Measurements from ENCODE around the gene TMEM132D.

Gene TMEM132D

DNA sequence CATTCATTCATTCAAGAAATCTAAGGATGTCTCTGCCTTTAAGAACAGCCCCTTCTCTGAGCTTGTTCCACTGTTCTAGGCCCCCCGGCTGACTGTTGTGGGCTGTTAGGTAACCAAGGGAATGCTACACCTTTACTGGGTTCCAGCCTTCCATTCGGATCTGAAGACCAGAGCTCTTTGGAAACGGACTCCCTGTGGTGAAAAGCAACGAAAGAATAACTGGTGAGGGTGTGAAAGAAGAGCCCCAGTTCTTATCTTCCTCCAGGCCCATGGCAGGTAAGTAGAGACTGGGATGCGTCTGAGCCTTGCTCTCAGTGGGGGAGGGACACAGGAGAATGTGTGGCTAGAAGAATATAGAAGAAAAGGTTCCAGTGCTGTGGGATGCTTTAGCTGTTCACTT, 207.4 kb downstream of the TMEM132D start:
- no peak overlapping the region for H3K4me3 ChIP-seq (ENCODE audit: low read length)
- TF ChIP-seq, protein P1, sequence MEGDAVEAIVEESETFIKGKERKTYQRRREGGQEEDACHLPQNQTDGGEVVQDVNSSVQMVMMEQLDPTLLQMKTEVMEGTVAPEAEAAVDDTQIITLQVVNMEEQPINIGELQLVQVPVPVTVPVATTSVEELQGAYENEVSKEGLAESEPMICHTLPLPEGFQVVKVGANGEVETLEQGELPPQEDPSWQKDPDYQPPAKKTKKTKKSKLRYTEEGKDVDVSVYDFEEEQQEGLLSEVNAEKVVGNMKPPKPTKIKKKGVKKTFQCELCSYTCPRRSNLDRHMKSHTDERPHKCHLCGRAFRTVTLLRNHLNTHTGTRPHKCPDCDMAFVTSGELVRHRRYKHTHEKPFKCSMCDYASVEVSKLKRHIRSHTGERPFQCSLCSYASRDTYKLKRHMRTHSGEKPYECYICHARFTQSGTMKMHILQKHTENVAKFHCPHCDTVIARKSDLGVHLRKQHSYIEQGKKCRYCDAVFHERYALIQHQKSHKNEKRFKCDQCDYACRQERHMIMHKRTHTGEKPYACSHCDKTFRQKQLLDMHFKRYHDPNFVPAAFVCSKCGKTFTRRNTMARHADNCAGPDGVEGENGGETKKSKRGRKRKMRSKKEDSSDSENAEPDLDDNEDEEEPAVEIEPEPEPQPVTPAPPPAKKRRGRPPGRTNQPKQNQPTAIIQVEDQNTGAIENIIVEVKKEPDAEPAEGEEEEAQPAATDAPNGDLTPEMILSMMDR (conservative IDR thresholded peaks at IDR 0.05; ENCODE audit: low read depth, low read length): no peak
- no peak for DNase-seq (ENCODE audit: low read depth)

DNA sequence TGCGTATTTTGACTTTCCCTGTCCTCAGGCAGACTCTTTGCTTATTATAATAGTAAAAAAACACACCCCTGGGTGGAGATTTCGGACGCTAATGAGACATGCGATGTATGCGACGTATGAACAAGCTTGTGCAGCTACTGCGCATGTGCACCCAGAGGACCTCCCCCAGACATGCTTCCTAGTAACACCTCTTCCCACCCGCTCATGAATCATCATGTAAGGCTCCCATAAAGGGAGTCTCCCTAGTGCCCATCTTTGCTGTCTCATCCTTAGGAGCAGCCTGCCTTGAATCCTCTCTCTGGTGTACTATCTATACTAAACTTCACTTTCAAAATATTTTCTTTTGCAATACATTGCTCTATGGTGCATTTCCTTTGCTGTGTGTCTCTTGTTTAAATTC, 210.1 kb downstream of the TMEM132D start:
- H3K4me3 ChIP-seq (ENCODE audit: low read length): no peak overlapping the region
- TF ChIP-seq, protein P1 (conservative IDR thresholded peaks at IDR 0.05; ENCODE audit: low read depth, low read length): no peak
- no peak for DNase-seq (ENCODE audit: low read depth)

DNA sequence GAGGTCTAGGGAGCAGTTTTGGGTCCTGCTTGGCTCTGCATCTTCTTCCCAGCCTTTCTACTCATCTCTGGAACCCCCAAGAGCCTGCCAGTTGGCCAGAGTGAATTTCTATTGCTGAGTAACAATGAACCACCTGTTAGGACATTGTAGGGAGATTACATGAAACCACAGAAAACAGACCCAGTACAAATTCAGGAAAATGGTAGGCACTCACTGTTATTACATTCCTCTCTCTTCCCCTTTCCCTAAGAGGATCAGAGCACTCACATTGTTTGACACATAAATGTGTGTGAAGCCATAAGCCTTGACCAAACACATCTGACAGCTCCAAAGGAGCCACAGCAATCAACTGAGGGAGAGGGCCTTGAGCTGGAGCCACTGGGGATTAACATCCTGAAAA, 216.1 kb downstream of the TMEM132D start:
- TF ChIP-seq, protein P1 (conservative IDR thresholded peaks at IDR 0.05; ENCODE audit: low read depth, low read length): no peak
- peak; percentile 22 for DNase-seq (ENCODE audit: low read depth)

DNA sequence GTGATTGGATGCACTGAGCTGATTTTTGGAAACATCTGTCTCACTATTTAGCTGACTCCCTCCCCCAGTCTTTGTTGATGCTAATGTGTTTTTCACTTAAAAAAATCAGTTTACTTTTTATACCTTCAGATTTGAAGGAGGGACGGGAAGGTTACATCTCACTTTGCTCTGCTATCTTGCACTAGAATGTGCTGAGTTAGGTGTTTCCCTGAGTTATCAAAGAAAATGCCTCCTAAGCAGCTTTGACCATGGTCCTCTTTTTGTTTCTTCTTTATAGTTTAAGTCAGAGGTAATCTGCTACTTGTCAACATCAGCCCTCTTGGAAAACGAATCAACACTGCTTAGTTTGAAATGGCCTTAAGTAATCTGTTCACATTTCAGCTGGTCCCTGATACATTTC, 222.0 kb downstream of the TMEM132D start:
- TF ChIP-seq, protein P1 (conservative IDR thresholded peaks at IDR 0.05; ENCODE audit: low read depth, low read length): no peak
- no peak overlapping the region for H3K4me3 ChIP-seq (ENCODE audit: low read length)
- DNase-seq (ENCODE audit: low read depth): no peak

More for the DNA sequence above, 216.1 kb downstream of the TMEM132D start:
- no peak overlapping the region for H3K4me3 ChIP-seq (ENCODE audit: low read length)

DNA sequence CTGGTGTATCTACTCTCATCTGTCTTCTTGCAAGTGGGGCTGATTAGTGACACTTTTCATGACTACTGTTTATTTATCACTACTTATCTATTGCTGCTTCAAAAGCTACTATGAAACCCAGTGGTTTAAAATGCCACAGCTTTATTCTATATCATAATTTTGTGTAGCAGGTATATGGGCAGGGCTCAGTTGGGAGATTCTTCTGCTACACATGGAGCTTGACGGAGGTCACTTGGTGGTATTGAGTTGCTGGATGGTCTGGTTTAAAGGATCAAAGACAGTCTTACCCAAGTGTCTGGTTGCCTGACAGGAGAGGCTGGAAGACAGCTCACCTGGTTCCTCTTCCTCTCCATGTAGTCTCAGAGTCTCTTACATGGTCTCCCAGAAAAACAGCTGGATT, 222.7 kb downstream of the TMEM132D start:
- TF ChIP-seq, protein P1 (conservative IDR thresholded peaks at IDR 0.05; ENCODE audit: low read depth, low read length): no peak
- no peak overlapping the region for H3K4me3 ChIP-seq (ENCODE audit: low read length)
- DNase-seq (ENCODE audit: low read depth): no peak

DNA sequence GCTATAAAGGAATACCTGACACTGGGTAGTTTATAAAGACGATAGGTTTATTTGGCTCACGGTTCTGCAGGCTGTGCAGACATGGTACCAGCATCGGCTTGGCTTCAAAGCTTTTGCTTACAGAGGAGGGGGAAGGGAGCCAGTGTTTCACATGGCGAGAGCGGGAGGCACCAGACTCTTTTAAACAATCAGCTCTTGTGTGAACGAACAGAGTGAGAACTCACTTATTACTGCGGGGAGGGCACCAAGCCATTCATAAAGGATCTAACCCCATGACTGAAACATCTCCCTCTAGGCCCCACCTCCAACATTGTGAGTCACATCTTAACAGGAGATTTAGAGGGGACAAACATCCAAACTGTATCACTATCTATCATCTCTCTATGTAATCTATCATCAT, 227.4 kb downstream of the TMEM132D start:
- DNase-seq (ENCODE audit: low read depth): no peak
- no peak overlapping the region for H3K4me3 ChIP-seq (ENCODE audit: low read length)
- TF ChIP-seq, protein P1 (conservative IDR thresholded peaks at IDR 0.05; ENCODE audit: low read depth, low read length): no peak

DNA sequence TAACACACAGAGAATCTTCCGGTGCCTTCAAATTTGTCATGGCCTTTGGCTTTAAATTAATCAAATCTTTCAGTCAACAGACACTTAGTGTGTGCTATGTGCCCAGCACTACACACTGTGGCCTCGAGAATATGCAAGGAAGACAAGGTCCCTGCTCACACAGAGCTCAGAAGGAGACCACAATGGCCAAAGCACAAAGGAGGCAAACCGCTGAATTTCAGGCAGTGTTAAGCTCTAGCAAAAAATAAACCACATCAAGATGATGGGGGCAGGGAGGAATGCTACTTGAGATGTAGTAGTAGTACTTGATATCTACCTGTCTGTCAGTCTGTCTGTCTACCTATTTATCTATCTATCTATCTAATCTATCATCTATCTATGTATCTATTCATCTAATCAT, 227.9 kb downstream of the TMEM132D start:
- H3K4me3 ChIP-seq (ENCODE audit: low read length): no peak overlapping the region
- TF ChIP-seq, protein P1 (conservative IDR thresholded peaks at IDR 0.05; ENCODE audit: low read depth, low read length): no peak
- DNase-seq (ENCODE audit: low read depth): no peak

All from retinal pigment epithelial cell (primary cell).